ENCODE measurements around the gene SEMA4G. TPM values are rescaled to one million over a fixed set of nuclear protein-coding genes. Genes with fewer than 3 reads are reported as not detected.
A peak's percentile ranks its signal among the peaks of the same experiment; 100 is the strongest.

The SEMA4G gene
- total and polyA plus RNA-seq, 2 of the 13 experiments (the other 11 are each of a cell fraction or from before 2014, with no cell fraction given) = 46.2 to 207 TPM

DNA sequence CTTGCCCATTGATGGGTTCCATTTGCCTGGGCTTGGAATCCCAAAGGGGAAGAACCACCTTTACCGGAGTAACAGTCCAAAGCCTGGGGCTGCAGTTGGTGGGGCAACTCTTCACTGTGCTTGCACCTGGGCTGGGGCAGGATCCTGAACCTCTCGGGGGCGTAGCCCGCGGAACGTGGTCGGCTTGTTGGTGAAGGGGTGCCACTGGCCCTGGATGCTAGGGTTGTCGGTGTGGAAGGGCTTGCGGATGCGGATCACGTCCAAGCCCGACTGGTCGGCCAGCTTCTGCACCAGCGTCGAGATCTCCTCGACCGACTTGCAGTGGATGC, 17.3 kb downstream of the SEMA4G start (continued):
- TF ChIP-seq, protein P1, sequence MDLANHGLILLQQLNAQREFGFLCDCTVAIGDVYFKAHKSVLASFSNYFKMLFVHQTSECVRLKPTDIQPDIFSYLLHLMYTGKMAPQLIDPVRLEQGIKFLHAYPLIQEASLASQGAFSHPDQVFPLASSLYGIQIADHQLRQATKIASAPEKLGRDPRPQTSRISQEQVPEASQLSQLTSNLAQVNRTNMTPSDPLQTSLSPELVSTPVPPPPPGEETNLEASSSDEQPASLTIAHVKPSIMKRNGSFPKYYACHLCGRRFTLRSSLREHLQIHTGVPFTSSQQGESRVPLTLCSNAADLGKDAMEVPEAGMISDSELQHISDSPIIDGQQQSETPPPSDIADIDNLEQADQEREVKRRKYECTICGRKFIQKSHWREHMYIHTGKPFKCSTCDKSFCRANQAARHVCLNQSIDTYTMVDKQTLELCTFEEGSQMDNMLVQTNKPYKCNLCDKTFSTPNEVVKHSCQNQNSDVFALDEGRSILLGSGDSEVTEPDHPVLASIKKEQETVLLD (CRISPR knock-in tag; IDR thresholded peaks at IDR 0.05; ENCODE audit: low read depth) = no peak
- TF ChIP-seq ZNF768 (CRISPR knock-in tag; IDR thresholded peaks at IDR 0.05) = 0 out of 2 replicates have a peak, but pooled peaks have one; percentile 34
- no peak for TF ChIP-seq BRD4 (CRISPR knock-in tag; IDR thresholded peaks at IDR 0.05)

DNA sequence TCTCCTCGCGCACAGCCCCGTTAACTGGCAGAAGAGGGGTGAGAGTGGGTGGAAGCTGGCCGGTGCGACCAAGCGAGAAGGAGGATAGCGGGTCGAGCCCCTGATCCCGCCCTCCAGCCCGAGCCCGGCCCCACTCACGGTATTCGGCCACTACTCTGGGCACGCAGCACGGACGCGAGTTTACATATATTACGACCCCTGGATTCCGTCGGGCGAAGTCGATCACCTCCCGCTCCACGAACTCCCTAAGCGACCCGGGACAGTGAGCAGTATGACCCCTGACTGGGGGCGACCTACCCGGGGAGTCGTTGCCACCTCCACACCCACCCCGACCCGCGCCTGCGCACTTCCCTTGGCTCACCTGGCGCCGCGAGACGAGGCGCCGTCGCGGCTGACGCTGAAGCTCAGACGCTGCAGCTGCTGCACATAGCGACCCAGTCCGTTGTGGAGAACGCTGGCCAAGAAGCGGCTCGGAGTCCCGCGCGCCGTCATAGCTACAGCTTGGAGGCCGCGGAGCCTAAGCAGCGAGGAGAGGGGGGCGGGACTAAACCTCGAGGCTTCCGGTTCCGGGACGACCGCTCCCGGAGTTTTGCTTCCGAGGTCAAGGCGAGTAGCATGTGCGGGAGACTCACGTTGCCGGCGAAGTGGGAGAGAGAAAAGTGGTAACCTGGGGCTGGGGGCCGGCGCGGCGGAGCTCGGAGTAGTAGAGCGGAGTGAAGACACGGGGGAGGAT, 17.8 kb downstream of the SEMA4G start, which contains the start of the genes MRPL43 and TWNK:
Gene MRPL43 (minus strand): TSS at position 546 of the 733 bp plus-strand sequence. CDS start 54 bp downstream, at position 492.
Gene TWNK (plus strand): TSS at position 592 of the 733 bp plus-strand sequence. CDS start 668 bp downstream, outside the sequence.
- WGBS (ENCODE audit: low lambda C conversion rate) = 1% methylated on average over 34 of the region's 75 CpGs
- Histone ChIP-seq H3K36me3 (replicated peaks in 1 of 2; ENCODE audit: control insufficient read depth in 1 of 2, insufficient read depth in 2 of 2, low read length in 2 of 2) (peaks cover 15 to 56% of the 10 kb centered on the region in 2 experiments), H3K27me3 (ENCODE audit: control insufficient read depth in 1 of 2, insufficient read depth in 2 of 2, low read length in 2 of 2) (no peaks in the 10 kb centered on the region; a peak in 1 of 5 replicates), H3K4me2 (ENCODE audit: low read depth, low read length) (peak within 1 kb of the TSS; percentile 97), H4K20me1 (ENCODE audit: insufficient read depth, low read length) (no peaks in the 10 kb centered on the region), H3K79me2 (ENCODE audit: insufficient read depth, low read length) (peaks cover 50% of the 10 kb centered on the region), H3K4me1 (ENCODE audit: insufficient read depth, low read length) (peaks cover 53% of the 10 kb centered on the region), H3K9me3 (ENCODE audit: low read length) (no peaks in the 10 kb centered on the region), H3K27ac (ENCODE audit: extremely low read length, insufficient read depth, low read length) (peak within 1 kb of the TSS; percentile 83), H3K9ac (ENCODE audit: insufficient read depth, low read depth, low read length) (peak within 1 kb of the TSS; percentile 83), H2AFZ (ENCODE audit: low read length) (no peak within 1 kb of the TSS), H3K4me3 (replicated peaks in 1 of 3; ENCODE audit: insufficient read depth in 1 of 3, low read depth in 2 of 3, low read length in 3 of 3) (peak within 1 kb of the TSS; percentile 77 to 96 (median 91))
- ATAC-seq (peak; percentile 73), FAIRE-seq (peak; percentile 56), DNase-seq (ENCODE audit: low spot score) (peak; percentile 72)
- intact Hi-C loops (cut with micrococcal nuclease; ENCODE audit: unreplicated experiment) (loop anchor here (1.0 kb wide), 1 partner anchor 16 kb away; no protein-coding TSS in a partner anchor), in situ Hi-C loops (cut with HindIII; ENCODE audit: extremely low pct_ligation_motif_present, low pct_unique_long_range_greater_than_20kb) (no loop called here)
- ChIA-PET POLR2A (interaction anchor here (0.7 to 23.0 kb wide), 6 partner anchors 11 to 74 kb away, joined by 3 to 277 read pairs (median 3); partner anchors contain the start of genes LZTS2 and SEMA4G), CTCF (ENCODE audit: low intra/inter-chr PET ratio, low total read pairs) (no interaction called here)
- no TSS peak for BruUV-seq (replicated peaks)
- TF ChIP-seq ZSCAN30 (CRISPR knock-in tag; IDR thresholded peaks at IDR 0.05) = no peak
- peak; percentile 80; the same call in 1 of the 2 replicates for TF ChIP-seq ZNF605 (CRISPR knock-in tag; IDR thresholded peaks at IDR 0.05)
- TF ChIP-seq, protein P2, sequence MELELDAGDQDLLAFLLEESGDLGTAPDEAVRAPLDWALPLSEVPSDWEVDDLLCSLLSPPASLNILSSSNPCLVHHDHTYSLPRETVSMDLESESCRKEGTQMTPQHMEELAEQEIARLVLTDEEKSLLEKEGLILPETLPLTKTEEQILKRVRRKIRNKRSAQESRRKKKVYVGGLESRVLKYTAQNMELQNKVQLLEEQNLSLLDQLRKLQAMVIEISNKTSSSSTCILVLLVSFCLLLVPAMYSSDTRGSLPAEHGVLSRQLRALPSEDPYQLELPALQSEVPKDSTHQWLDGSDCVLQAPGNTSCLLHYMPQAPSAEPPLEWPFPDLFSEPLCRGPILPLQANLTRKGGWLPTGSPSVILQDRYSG (CRISPR knock-in tag; IDR thresholded peaks at IDR 0.05) = peak; percentile 83; the same call in 1 of the 2 replicates
- TF ChIP-seq TRIM24 (CRISPR knock-in tag; IDR thresholded peaks at IDR 0.05) = no peak
- TF ChIP-seq, protein P3, sequence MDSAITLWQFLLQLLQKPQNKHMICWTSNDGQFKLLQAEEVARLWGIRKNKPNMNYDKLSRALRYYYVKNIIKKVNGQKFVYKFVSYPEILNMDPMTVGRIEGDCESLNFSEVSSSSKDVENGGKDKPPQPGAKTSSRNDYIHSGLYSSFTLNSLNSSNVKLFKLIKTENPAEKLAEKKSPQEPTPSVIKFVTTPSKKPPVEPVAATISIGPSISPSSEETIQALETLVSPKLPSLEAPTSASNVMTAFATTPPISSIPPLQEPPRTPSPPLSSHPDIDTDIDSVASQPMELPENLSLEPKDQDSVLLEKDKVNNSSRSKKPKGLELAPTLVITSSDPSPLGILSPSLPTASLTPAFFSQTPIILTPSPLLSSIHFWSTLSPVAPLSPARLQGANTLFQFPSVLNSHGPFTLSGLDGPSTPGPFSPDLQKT (CRISPR knock-in tag; IDR thresholded peaks at IDR 0.05; ENCODE audit: borderline replicate concordance) = no peak
- peak; percentile 82 for TF ChIP-seq ZNF672 (CRISPR knock-in tag; IDR thresholded peaks at IDR 0.05)
- peak; percentile 9; the same call in 1 of the 2 replicates for TF ChIP-seq BHLHE40 (IDR thresholded peaks at IDR 0.05; ENCODE audit: low read length)
- TF ChIP-seq ZBTB38 (CRISPR knock-in tag; IDR thresholded peaks at IDR 0.05) = peak; percentile 48
- TF ChIP-seq SUZ12 (IDR thresholded peaks at IDR 0.05; ENCODE audit: low read depth, low read length) = no peak
- peak; percentile 74; the same call in 1 of the 2 replicates for TF ChIP-seq ZNF766 (CRISPR knock-in tag; IDR thresholded peaks at IDR 0.05; ENCODE audit: borderline replicate concordance)
- peak; percentile 86 for TF ChIP-seq SP4 (CRISPR knock-in tag; IDR thresholded peaks at IDR 0.05)
- TF ChIP-seq, protein P4, sequence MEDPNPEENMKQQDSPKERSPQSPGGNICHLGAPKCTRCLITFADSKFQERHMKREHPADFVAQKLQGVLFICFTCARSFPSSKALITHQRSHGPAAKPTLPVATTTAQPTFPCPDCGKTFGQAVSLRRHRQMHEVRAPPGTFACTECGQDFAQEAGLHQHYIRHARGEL (CRISPR knock-in tag; IDR thresholded peaks at IDR 0.05) = peak; percentile 12; the same call in 1 of the 2 replicates
- TF ChIP-seq CENPT (CRISPR knock-in tag; IDR thresholded peaks at IDR 0.05; ENCODE audit: low read depth) = no peak; the same call in 1 of the 2 replicates
- peak; percentile 91; the same call in 1 of the 2 replicates for TF ChIP-seq SIN3A (IDR thresholded peaks at IDR 0.05; ENCODE audit: borderline replicate concordance, low read depth, low read length)
- no peak for TF ChIP-seq ZNF615 (CRISPR knock-in tag; IDR thresholded peaks at IDR 0.05; ENCODE audit: borderline replicate concordance)
- no peak for TF ChIP-seq ZNF282 (IDR thresholded peaks at IDR 0.05; ENCODE audit: partially characterized antibody)
- TF ChIP-seq TAF15 (IDR thresholded peaks at IDR 0.05; ENCODE audit: low read depth, low read length, poor library complexity, severe bottlenecking) = peak; percentile 94
